Nephron (organoid): ENCODE data around the gene SPTLC2.
A peak's percentile ranks its signal among the peaks of the same experiment; 100 is the strongest.
"Not testable (repeated sequence)": the region's sequence is repeated elsewhere in the genome, so short reads cannot be mapped to it uniquely, and the experiment has no call there.

ENCODE experiments used
- H3K27ac Mint-ChIP-seq, 3 experiments: 2 replicates each; pipeline ENCODE4 v1.8.0; 2020; ENCODE audit warnings: mixed read lengths in 3 of 3, mild to moderate bottlenecking in 2 of 3, moderate library complexity in 1 of 3
- H3K27me3 Mint-ChIP-seq: 2 replicates; pipeline ENCODE4 v1.8.0; 2021; ENCODE audit warnings: low read depth, mild to moderate bottlenecking, moderate library complexity, mixed read lengths
- H3K36me3 Mint-ChIP-seq: 2 replicates; pipeline ENCODE4 v1.8.0; 2020; ENCODE audit warnings: low read depth, mixed read lengths
- H3K4me1 Mint-ChIP-seq: 2 replicates; pipeline ENCODE4 v1.8.0; 2020; ENCODE audit warnings: mixed read lengths
- H3K4me3 Mint-ChIP-seq, 3 experiments: 2 replicates each; pipeline ENCODE4 v1.8.0; 2020; ENCODE audit warnings: mild to moderate bottlenecking in 3 of 3, mixed read lengths in 3 of 3, moderate library complexity in 2 of 3
- H3K9me3 Mint-ChIP-seq: 2 replicates; pipeline ENCODE4 v1.8.0; 2020; ENCODE audit warnings: mixed read lengths
- CTCF ChIP-seq, 3 experiments: fragments of 200-600 bp; sonication (generic); IDR thresholded peaks; one replicate each; pipeline ENCODE4 v1.5.0; 2021; ENCODE audit warnings: antibody characterized with exemption in 3 of 3; ENCODE audit not compliant: unreplicated experiment in 3 of 3

Gene SPTLC2

GRCh38 chr14:77616454-77617229, at the start of gene SPTLC2:
Gene SPTLC2 (minus strand): TSS chr14:77616637. CDS start chr14:77616579, 58 bp downstream.
- peaks cover 5% of the 10 kb centered on the region for H3K36me3 Mint-ChIP-seq
- peaks cover 5% of the 10 kb centered on the region for H3K27me3 Mint-ChIP-seq
- peaks cover 23% of the 10 kb centered on the region for H3K4me1 Mint-ChIP-seq
- H3K27ac Mint-ChIP-seq: peak within 1 kb of the TSS; percentile 77 to 89 (median 77)
- H3K9me3 Mint-ChIP-seq: no peaks in the 10 kb centered on the region
- TF ChIP-seq CTCF (IDR thresholded peaks at IDR 0.05; ENCODE audit: unreplicated experiment in 3 of 3): no peak
- peak within 1 kb of the TSS; percentile 94 to 95 (median 94) for H3K4me3 Mint-ChIP-seq

GRCh38 chr14:77663293-77663692, 46.9 kb upstream of the SPTLC2 start:
- no peak for TF ChIP-seq CTCF (IDR thresholded peaks at IDR 0.05; ENCODE audit: unreplicated experiment in 3 of 3)
- peaks cover 12% of the 10 kb centered on the region for H3K4me1 Mint-ChIP-seq
- no peaks in the 10 kb centered on the region for H3K36me3 Mint-ChIP-seq
- no peaks in the 10 kb centered on the region for H3K27me3 Mint-ChIP-seq
- no peak overlapping the region for H3K4me3 Mint-ChIP-seq
- H3K27ac Mint-ChIP-seq: no peak overlapping the region
- no peaks in the 10 kb centered on the region for H3K9me3 Mint-ChIP-seq

GRCh38 chr14:77661562-77661961, 45.1 kb upstream of the SPTLC2 start:
- not testable (repeated sequence) for H3K9me3 Mint-ChIP-seq, H3K4me3 Mint-ChIP-seq, H3K27me3 Mint-ChIP-seq, H3K36me3 Mint-ChIP-seq
- H3K4me1 Mint-ChIP-seq: peaks cover 12% of the 10 kb centered on the region
- peak overlapping the region in 2 of 3 experiments; percentile 80 to 86 for H3K27ac Mint-ChIP-seq

- H3K27ac Mint-ChIP-seq: peak overlapping the region; percentile 80 to 86 (median 86)
- H3K36me3 Mint-ChIP-seq: no peaks in the 10 kb centered on the region
- no peaks in the 10 kb centered on the region for H3K27me3 Mint-ChIP-seq
- TF ChIP-seq CTCF (IDR thresholded peaks at IDR 0.05; ENCODE audit: unreplicated experiment in 3 of 3): no peak
- peak overlapping the region in 1 of 3 experiments; percentile 43 for H3K4me3 Mint-ChIP-seq
- no peaks in the 10 kb centered on the region for H3K9me3 Mint-ChIP-seq
- H3K4me1 Mint-ChIP-seq: peaks cover 12% of the 10 kb centered on the region
These were observed 44.3 kb upstream of the SPTLC2 start for GRCh38 chr14:77660754-77661153.

GRCh38 chr14:77659831-77660230, 43.4 kb upstream of the SPTLC2 start:
- peaks cover 16% of the 10 kb centered on the region for H3K4me1 Mint-ChIP-seq
- no peak overlapping the region for H3K27ac Mint-ChIP-seq
- no peaks in the 10 kb centered on the region for H3K36me3 Mint-ChIP-seq
- H3K4me3 Mint-ChIP-seq: no peak overlapping the region
- H3K27me3 Mint-ChIP-seq: peaks cover 4% of the 10 kb centered on the region
- H3K9me3 Mint-ChIP-seq: no peaks in the 10 kb centered on the region
- no peak for TF ChIP-seq CTCF (IDR thresholded peaks at IDR 0.05; ENCODE audit: unreplicated experiment in 3 of 3)

GRCh38 chr14:77657280-77657679, 40.8 kb upstream of the SPTLC2 start:
- no peaks in the 10 kb centered on the region for H3K36me3 Mint-ChIP-seq
- H3K27me3 Mint-ChIP-seq: peaks cover 4% of the 10 kb centered on the region
- H3K4me1 Mint-ChIP-seq: peaks cover 25% of the 10 kb centered on the region
- H3K4me3 Mint-ChIP-seq: no peak overlapping the region
- TF ChIP-seq CTCF (IDR thresholded peaks at IDR 0.05; ENCODE audit: unreplicated experiment in 3 of 3): no peak
- H3K27ac Mint-ChIP-seq: no peak overlapping the region
- H3K9me3 Mint-ChIP-seq: no peaks in the 10 kb centered on the region
